Loucy (cell line): ENCODE measurements around the gene SAMD4A.

ENCODE experiments used
- H2AFZ ChIP-seq: fragments of 200-600 bp; sonication (generic); 2 replicates; pipeline ENCODE4 v1.6.0; 2016; ENCODE audit warnings: antibody characterized with exemption, mild to moderate bottlenecking, low read length, moderate library complexity
- H3F3A ChIP-seq: fragments of 200-600 bp; 2 replicates; pipeline ENCODE4 v1.6.0; 2016; ENCODE audit warnings: antibody characterized with exemption, low read depth, mild to moderate bottlenecking
- H3K27me3 ChIP-seq: fragments of 200-600 bp; sonication (generic); 2 replicates; pipeline ENCODE4 v1.6.1; 2014; ENCODE audit warnings: low read length, mild to moderate bottlenecking; ENCODE audit not compliant: insufficient read depth, poor library complexity, severe bottlenecking
- H3K36me3 ChIP-seq: fragments of 200-600 bp; sonication (generic); 2 replicates; pipeline ENCODE4 v1.6.1; 2016; ENCODE audit warnings: low read length; ENCODE audit not compliant: insufficient read depth
- H3K4me1 ChIP-seq: fragments of 200-600 bp; sonication (generic); 2 replicates; pipeline ENCODE4 v1.5.1; 2014; ENCODE audit warnings: low read length, mild to moderate bottlenecking; ENCODE audit not compliant: insufficient read depth, poor library complexity, severe bottlenecking
- H3K4me2 ChIP-seq: fragments of 200-600 bp; sonication (generic); 2 replicates; pipeline ENCODE4 v1.6.0; 2014; ENCODE audit warnings: antibody characterized with exemption, low read length, low read depth, mild to moderate bottlenecking; ENCODE audit not compliant: poor library complexity, severe bottlenecking
- H3K4me3 ChIP-seq: fragments of 200-600 bp; sonication (generic); 2 replicates; pipeline ENCODE4 v1.5.1; 2014; ENCODE audit warnings: low read length, mild to moderate bottlenecking, mixed read lengths; ENCODE audit not compliant: poor library complexity, severe bottlenecking
- H3K79me2 ChIP-seq: fragments of 200-600 bp; sonication (generic); 2 replicates; pipeline ENCODE4 v1.6.1; 2014; ENCODE audit warnings: low read length; ENCODE audit not compliant: insufficient read depth
- H3K9ac ChIP-seq: fragments of 200-600 bp; sonication (generic); 2 replicates; pipeline ENCODE4 v1.6.0; 2014; ENCODE audit warnings: mild to moderate bottlenecking, low read depth, low read length, moderate library complexity; ENCODE audit not compliant: poor library complexity, severe bottlenecking
- H3K9me2 ChIP-seq: fragments of 200-600 bp; sonication (generic); replicated peaks from 2 replicates; pipeline ENCODE4 v1.6.1; 2016; ENCODE audit warnings: low read depth, low read length, mixed read lengths
- H3K9me3 ChIP-seq: fragments of 200-600 bp; sonication (generic); 2 replicates; pipeline ENCODE4 v1.6.1; 2014; ENCODE audit warnings: mild to moderate bottlenecking, antibody characterized with exemption, low read length, low read depth; ENCODE audit not compliant: insufficient read depth
- H4K20me1 ChIP-seq: fragments of 200-600 bp; sonication (generic); 2 replicates; pipeline ENCODE4 v1.6.0; 2014; ENCODE audit warnings: antibody characterized with exemption, low read length, mild to moderate bottlenecking; ENCODE audit not compliant: insufficient read depth, poor library complexity, severe bottlenecking
- EZH2phosphoT487 ChIP-seq: fragments of 200-600 bp; IDR thresholded peaks from 2 replicates; pipeline ENCODE4 v1.6.1; 2018; ENCODE audit warnings: antibody characterized with exemption, mild to moderate bottlenecking, moderate library complexity, borderline replicate concordance
- TF ChIP-seq, protein P1 (sequence below): fragments of 200-600 bp; sonication (generic); conservative IDR thresholded peaks from 2 replicates; pipeline ENCODE4 v1.5.1; 2014; ENCODE audit warnings: mild to moderate bottlenecking, antibody characterized with exemption, low read length

Gene SAMD4A

GRCh38 chr14:54762296-54762695 is 195.4 kb downstream of the SAMD4A start:
- Histone ChIP-seq H3K27me3 (no peaks in the 10 kb centered on the region), H3F3A (no peaks in the 10 kb centered on the region), H3K4me1 (peaks cover 17% of the 10 kb centered on the region), H2AFZ (no peak overlapping the region), H3K4me2 (no peak overlapping the region), H3K4me3 (no peak overlapping the region), H3K9me2 (no peaks in the 10 kb centered on the region), H3K9me3 (no peaks in the 10 kb centered on the region), H3K79me2 (no peaks in the 10 kb centered on the region), H4K20me1 (no peaks in the 10 kb centered on the region), H3K36me3 (no peaks in the 10 kb centered on the region), H3K9ac (no peak overlapping the region)
- no peak for TF ChIP-seq EZH2phosphoT487
- TF ChIP-seq, protein P1, sequence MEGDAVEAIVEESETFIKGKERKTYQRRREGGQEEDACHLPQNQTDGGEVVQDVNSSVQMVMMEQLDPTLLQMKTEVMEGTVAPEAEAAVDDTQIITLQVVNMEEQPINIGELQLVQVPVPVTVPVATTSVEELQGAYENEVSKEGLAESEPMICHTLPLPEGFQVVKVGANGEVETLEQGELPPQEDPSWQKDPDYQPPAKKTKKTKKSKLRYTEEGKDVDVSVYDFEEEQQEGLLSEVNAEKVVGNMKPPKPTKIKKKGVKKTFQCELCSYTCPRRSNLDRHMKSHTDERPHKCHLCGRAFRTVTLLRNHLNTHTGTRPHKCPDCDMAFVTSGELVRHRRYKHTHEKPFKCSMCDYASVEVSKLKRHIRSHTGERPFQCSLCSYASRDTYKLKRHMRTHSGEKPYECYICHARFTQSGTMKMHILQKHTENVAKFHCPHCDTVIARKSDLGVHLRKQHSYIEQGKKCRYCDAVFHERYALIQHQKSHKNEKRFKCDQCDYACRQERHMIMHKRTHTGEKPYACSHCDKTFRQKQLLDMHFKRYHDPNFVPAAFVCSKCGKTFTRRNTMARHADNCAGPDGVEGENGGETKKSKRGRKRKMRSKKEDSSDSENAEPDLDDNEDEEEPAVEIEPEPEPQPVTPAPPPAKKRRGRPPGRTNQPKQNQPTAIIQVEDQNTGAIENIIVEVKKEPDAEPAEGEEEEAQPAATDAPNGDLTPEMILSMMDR, result no peak

DNA sequence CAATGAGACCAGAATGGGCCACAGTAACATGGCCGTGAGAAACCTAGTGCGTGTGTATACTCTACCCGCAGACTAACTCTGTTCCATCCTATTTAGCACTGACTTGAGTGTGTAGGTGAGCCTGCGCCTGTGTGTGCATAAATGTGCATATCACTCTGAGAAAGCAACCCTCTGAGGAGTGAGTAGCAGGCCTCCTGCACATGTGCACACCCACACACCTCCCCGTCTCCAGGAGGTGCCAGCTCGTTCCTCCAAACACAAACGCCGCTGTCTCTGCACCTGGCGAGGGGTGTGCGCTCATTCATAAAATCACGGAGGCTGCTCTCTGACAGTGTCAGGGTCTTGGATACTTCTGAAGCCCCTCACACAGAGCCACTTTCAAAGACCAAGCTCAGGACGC is 196.8 kb downstream of the SAMD4A start:
- Histone ChIP-seq H3K9ac (no peak overlapping the region), H3K4me3 (no peak overlapping the region), H3K79me2 (no peaks in the 10 kb centered on the region), H3K36me3 (no peaks in the 10 kb centered on the region), H3K9me3 (no peaks in the 10 kb centered on the region), H4K20me1 (no peaks in the 10 kb centered on the region), H3K4me2 (no peak overlapping the region), H3K9me2 (no peaks in the 10 kb centered on the region), H3F3A (no peaks in the 10 kb centered on the region), H3K4me1 (peaks cover 7% of the 10 kb centered on the region), H2AFZ (no peak overlapping the region), H3K27me3 (no peaks in the 10 kb centered on the region)
- no peak for TF ChIP-seq EZH2phosphoT487
- TF ChIP-seq, protein P1, result no peak

GRCh38 chr14:54766276-54767138 is 199.6 kb downstream of the SAMD4A start:
- Histone ChIP-seq H3K9me2 (no peaks in the 10 kb centered on the region), H3K4me2 (no peak overlapping the region), H4K20me1 (no peaks in the 10 kb centered on the region), H3K27me3 (no peaks in the 10 kb centered on the region), H3F3A (no peaks in the 10 kb centered on the region), H3K4me3 (no peak overlapping the region), H2AFZ (no peak overlapping the region), H3K9ac (no peak overlapping the region), H3K4me1 (peaks cover 7% of the 10 kb centered on the region), H3K79me2 (no peaks in the 10 kb centered on the region), H3K9me3 (no peaks in the 10 kb centered on the region), H3K36me3 (no peaks in the 10 kb centered on the region)
- no peak for TF ChIP-seq EZH2phosphoT487
- TF ChIP-seq, protein P1, result no peak
